ENCODE measurements around the gene NFAM1.

DNA sequence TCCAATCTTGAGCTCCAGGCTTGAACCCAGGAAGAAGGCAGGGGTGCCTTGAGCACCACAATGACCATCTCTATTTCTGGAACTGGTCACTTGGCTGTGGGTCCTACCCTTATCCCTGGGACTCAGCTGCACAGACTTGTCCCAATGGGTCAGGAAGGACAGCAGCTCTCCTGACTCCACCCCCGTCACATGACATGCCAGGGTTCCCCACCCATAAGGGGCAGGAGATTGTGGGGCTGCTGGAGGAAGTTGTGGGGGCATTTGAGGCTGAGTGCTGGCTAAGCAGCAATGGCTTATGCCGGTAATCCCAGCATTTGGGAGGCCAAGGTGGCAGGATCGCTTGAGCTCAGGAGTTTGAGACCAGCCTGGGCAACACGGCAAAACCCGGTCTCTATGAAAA is 56.2 kb downstream of the NFAM1 start:
- TF ChIP-seq POLR2A (IDR thresholded peaks at IDR 0.05): peak in 1 of 4 donors; percentile 58
- TF ChIP-seq, protein P1, sequence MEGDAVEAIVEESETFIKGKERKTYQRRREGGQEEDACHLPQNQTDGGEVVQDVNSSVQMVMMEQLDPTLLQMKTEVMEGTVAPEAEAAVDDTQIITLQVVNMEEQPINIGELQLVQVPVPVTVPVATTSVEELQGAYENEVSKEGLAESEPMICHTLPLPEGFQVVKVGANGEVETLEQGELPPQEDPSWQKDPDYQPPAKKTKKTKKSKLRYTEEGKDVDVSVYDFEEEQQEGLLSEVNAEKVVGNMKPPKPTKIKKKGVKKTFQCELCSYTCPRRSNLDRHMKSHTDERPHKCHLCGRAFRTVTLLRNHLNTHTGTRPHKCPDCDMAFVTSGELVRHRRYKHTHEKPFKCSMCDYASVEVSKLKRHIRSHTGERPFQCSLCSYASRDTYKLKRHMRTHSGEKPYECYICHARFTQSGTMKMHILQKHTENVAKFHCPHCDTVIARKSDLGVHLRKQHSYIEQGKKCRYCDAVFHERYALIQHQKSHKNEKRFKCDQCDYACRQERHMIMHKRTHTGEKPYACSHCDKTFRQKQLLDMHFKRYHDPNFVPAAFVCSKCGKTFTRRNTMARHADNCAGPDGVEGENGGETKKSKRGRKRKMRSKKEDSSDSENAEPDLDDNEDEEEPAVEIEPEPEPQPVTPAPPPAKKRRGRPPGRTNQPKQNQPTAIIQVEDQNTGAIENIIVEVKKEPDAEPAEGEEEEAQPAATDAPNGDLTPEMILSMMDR (IDR thresholded peaks at IDR 0.05): no peak
